HL-60 (cell line): ENCODE measurements around the gene TGM5.

Experiments used
- DNase-seq, 2 experiments: peaks; one replicate each; pipeline ENCODE4 v3.0.0-alpha.2; 2010 to 2020; ENCODE audit warnings: low read depth in 1 of 2, low spot score in 1 of 2
- H3K27ac ChIP-seq: fragments of 250-450 bp; sonication (Bioruptor Pico); replicated peaks from 2 replicates; pipeline ENCODE4 v1.5.1; 2020; ENCODE audit warnings: mild to moderate bottlenecking, moderate library complexity
- H3K27me3 ChIP-seq: fragments of 250-450 bp; sonication (Bioruptor Pico); 2 replicates; pipeline ENCODE4 v1.5.1; 2021; ENCODE audit warnings: mild to moderate bottlenecking, moderate library complexity; ENCODE audit not compliant: insufficient read depth, poor library complexity, severe bottlenecking
- H3K4me3 ChIP-seq: replicated peaks from 2 replicates; pipeline ENCODE4 v1.5.1; 2011; ENCODE audit warnings: mild to moderate bottlenecking, control low read depth, low read length; ENCODE audit not compliant: insufficient read depth
- GABPA ChIP-seq: IDR thresholded peaks from 2 replicates; pipeline ENCODE4 v1.6.1; 2012; ENCODE audit warnings: low read depth
- POLR2AphosphoS5 ChIP-seq: IDR thresholded peaks from 2 replicates; pipeline ENCODE4 v1.6.1; 2012; ENCODE audit warnings: low read depth
- SPI1 ChIP-seq: IDR thresholded peaks from 2 replicates; pipeline ENCODE4 v1.6.1; 2012; ENCODE audit warnings: low read depth, mild to moderate bottlenecking, borderline replicate concordance
- TF ChIP-seq, protein P1 (sequence below): IDR thresholded peaks from one replicate; pipeline ENCODE4 v1.5.1; 2011; ENCODE audit warnings: low read length, control low read depth, inconsistent platforms; ENCODE audit not compliant: insufficient read depth
- TF ChIP-seq, protein P2 (sequence below): IDR thresholded peaks from 2 replicates; pipeline ENCODE4 v1.6.1; 2012; ENCODE audit warnings: low read depth; ENCODE audit not compliant: insufficient replicate concordance

The TGM5 gene

DNA sequence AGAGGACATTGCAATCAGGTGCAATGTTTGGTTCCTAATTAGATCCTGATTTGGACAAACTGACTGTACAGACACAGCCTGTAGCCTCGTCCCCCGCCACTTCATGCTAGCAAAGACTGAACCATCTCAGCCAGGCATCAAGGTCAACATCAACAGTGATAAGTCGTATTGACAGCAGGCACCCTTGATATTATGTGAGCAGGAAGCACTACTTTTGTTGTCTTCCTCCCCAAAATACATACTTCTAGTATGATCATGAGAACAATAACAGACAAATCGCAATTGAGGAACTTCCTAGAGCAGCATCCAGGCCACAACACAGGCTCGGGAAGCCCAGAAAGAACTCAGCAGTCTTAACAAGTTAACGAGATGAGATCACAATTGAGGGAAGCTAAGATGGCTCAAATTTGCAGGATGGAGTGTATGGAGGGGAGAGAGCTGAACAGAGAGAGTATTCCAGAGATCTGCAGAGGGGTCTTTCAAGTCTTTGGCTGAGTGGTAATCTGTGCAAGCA, 20.4 kb downstream of the TGM5 start:
- no peaks in the 10 kb centered on the region for H3K27me3 ChIP-seq
- TF ChIP-seq, protein P1, sequence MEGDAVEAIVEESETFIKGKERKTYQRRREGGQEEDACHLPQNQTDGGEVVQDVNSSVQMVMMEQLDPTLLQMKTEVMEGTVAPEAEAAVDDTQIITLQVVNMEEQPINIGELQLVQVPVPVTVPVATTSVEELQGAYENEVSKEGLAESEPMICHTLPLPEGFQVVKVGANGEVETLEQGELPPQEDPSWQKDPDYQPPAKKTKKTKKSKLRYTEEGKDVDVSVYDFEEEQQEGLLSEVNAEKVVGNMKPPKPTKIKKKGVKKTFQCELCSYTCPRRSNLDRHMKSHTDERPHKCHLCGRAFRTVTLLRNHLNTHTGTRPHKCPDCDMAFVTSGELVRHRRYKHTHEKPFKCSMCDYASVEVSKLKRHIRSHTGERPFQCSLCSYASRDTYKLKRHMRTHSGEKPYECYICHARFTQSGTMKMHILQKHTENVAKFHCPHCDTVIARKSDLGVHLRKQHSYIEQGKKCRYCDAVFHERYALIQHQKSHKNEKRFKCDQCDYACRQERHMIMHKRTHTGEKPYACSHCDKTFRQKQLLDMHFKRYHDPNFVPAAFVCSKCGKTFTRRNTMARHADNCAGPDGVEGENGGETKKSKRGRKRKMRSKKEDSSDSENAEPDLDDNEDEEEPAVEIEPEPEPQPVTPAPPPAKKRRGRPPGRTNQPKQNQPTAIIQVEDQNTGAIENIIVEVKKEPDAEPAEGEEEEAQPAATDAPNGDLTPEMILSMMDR, result no peak
- TF ChIP-seq SPI1, result no peak
- TF ChIP-seq POLR2AphosphoS5, result no peak
- TF ChIP-seq GABPA, result no peak
- TF ChIP-seq, protein P2, sequence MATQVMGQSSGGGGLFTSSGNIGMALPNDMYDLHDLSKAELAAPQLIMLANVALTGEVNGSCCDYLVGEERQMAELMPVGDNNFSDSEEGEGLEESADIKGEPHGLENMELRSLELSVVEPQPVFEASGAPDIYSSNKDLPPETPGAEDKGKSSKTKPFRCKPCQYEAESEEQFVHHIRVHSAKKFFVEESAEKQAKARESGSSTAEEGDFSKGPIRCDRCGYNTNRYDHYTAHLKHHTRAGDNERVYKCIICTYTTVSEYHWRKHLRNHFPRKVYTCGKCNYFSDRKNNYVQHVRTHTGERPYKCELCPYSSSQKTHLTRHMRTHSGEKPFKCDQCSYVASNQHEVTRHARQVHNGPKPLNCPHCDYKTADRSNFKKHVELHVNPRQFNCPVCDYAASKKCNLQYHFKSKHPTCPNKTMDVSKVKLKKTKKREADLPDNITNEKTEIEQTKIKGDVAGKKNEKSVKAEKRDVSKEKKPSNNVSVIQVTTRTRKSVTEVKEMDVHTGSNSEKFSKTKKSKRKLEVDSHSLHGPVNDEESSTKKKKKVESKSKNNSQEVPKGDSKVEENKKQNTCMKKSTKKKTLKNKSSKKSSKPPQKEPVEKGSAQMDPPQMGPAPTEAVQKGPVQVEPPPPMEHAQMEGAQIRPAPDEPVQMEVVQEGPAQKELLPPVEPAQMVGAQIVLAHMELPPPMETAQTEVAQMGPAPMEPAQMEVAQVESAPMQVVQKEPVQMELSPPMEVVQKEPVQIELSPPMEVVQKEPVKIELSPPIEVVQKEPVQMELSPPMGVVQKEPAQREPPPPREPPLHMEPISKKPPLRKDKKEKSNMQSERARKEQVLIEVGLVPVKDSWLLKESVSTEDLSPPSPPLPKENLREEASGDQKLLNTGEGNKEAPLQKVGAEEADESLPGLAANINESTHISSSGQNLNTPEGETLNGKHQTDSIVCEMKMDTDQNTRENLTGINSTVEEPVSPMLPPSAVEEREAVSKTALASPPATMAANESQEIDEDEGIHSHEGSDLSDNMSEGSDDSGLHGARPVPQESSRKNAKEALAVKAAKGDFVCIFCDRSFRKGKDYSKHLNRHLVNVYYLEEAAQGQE, result no peak
- peak overlapping the region; percentile 39 for H3K27ac ChIP-seq
- H3K4me3 ChIP-seq, result no peak overlapping the region
- peak in 1 of 2 experiments; percentile 47 for DNase-seq

DNA sequence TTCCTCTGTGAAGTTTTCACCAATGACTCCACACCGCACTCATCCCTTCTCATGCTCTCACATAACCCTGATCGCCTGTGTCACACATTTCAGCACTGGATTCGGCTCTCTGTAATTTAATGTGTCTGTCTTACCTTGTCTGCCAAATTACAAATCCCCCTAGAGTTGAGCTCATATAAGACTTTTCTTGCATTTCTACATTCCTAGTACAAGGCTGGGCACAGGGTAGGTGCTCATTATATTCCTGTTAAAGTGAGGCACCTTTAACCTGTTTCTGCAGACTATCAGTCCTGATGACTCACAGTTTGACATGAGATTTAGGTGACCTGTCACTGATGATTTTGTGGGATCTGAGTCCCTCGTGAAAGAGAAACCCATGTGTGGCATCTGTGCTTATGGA, 22.6 kb downstream of the TGM5 start:
- Histone ChIP-seq H3K4me3 (no peak overlapping the region), H3K27ac (no peak overlapping the region), H3K27me3 (no peaks in the 10 kb centered on the region)
- no peak for DNase-seq
- TF ChIP-seq, protein P2, result no peak
- no peak for TF ChIP-seq POLR2AphosphoS5
- no peak for TF ChIP-seq SPI1
- TF ChIP-seq, protein P1, result no peak
- no peak for TF ChIP-seq GABPA

DNA sequence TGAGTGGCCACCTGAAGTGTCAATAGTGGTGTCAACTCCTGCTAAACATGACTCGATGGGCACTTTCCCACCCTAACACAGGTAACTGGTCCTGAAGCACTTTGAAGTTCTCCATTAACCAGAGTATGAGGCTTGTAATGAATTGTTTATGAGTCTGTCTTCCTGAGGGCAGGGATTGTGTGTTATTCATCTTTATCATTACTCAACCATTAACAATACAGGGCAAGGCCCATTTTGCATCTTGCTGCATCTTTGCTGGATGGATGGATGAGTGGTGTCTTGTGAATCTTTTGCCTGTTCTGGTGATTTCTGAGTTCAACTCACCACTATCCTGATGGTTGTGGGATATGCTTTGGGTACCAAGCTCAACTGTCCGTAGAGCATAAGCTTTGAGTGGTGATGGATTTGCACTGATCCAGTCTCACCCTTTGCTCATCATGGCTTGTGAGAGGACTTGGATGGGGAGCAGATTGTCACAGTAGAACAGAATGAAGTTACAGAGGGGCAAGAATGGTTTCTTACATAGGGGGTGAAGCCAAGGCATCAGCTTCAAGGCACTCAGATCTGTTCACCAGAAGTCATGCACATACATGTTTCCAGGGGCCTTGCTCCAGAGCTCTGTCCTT, 23.6 kb downstream of the TGM5 start:
- no peak overlapping the region for H3K27ac ChIP-seq
- H3K27me3 ChIP-seq, result no peaks in the 10 kb centered on the region
- TF ChIP-seq, protein P2, result no peak
- TF ChIP-seq POLR2AphosphoS5, result no peak
- TF ChIP-seq GABPA, result no peak
- TF ChIP-seq, protein P1, result no peak
- TF ChIP-seq SPI1, result no peak
- no peak for DNase-seq
- H3K4me3 ChIP-seq, result no peak overlapping the region
